ENCODE results near the gene ACER3.
"Not testable (repeated sequence)": the region's sequence is repeated elsewhere in the genome, so short reads cannot be mapped to it uniquely, and the experiment has no call there.

ACER3 gene

DNA sequence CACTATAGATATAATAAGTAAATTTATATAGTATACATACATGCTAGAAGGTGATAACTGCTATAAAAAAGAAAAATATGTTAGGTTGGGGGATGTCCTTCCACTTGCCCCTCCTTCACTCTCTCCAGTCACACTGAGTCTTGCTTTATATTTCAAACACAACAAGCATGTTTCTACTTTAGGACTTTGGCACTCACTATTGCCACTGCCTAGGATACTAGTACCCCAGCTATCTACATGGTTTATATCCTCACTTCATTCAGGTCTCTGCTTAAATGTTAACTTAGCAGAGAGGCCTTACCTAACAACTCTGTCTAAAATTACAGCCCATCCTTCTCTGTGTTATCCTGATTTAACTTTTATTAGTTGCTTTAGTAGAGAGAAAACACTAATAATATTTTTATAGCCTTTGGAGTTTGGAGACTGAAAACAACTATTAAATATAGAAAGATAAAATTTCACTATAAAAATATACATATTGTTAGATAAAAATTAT, 134.4 kb downstream of the ACER3 start:
- no peak for DNase-seq (ENCODE audit: low read depth)

DNA sequence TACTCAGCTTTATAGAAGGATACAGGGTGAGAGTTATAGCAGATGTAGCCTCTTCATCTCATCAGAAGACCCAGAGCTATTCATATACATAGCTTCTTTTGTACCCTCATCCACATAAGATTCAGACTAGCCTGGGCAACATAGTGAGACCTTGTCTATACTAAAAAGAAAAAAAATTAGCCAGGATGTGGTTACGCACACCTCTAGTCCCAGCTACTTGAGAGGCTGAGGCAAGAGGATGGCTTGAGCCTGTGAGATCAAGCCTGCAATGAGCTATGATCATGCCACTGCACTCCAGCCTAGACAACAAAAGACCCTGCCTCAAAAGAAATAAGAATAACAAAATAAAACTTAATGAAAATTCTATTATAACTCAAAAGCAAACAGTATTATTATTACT, 136.8 kb downstream of the ACER3 start:
- no peak for DNase-seq (ENCODE audit: low read depth)

GRCh38 chr11:76999597-76999996, 138.9 kb downstream of the ACER3 start:
- no peak for DNase-seq (ENCODE audit: low read depth)

DNA sequence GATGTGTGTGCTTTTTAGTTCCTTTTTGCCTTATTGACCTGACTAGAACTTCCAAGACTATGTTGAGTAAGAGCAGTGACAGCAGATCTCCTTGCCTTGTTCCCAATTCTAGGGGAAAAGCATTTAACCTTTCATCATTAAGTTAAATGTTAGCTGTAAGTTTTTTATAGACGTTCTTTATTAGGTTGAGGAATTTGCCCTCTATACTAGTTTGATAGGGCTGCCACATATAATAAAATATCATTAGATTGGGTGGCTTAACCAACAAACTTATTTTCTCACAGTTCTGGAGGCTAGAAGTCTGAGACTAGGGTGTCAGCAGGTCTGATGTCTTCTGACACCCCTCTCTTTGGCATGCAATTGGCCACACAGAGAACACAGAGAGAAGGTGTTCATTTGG, 140.9 kb downstream of the ACER3 start:
- no peak for DNase-seq (ENCODE audit: low read depth)

DNA sequence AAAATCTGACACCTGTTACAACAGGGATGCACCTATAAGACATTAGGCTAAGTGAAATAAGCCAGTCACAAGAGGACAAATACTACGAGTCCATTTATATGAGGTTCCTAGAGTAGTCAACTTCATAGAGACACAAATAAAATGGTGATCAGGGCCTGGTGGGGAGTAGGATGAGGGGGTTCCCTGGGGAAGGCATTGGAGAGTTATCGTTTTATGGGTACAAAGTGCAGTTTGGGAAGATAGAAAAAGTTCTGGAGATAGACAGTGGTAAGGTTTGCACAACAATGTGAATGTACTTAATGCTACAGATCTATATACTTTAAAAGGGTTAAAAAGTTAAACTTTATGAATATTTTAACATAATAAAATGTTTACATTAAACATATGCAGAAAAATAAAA, 142.1 kb downstream of the ACER3 start:
- DNase-seq (ENCODE audit: low read depth): no peak

DNA sequence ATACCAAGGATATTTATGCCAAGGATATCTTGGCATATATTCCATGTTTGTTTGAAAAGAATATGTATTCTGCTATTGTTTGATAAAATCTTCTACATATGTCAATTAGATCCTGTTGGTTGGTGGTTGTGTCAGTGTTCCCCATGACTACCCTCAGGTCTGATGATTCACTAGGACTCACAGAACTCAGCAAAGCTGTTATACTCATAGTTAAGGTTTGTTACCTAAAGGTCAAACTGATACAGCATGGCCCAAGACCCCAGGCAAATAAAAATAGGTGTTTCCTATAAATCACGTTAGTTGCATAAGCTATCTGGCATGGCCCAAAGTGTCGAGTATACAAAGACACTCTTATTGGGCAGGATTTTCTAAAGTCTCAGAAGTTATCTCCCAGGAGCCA, 143.2 kb downstream of the ACER3 start:
- DNase-seq (ENCODE audit: low read depth): no peak

DNA sequence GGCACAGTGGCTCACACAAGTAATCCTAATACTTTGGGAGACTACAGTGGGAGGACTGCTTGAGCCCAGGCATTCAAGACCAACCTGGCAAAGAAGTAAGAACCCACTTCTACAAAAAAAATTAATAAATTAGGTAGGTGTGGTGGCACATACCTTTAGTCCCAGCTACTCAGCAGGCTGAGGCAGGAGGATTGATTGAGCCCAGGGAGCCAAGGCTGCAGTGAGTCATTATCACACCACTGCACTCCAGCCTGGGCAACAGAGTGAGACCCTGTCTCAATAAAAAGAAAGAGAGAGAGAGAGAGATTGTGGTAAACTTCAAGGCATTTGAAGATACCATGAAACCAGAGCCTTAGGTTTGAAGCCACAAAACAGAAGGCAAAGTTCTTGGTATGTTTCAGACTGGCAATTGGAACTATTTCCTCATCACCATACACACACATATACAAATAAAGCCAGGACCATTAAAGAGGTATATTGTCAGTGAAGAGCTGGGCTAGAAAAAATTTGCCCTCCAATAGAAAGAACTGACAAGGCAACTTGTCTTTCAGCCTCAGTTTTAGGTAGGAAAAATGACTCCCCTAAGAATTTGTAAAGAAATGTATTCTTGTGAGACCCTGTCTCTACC, 148.9 kb downstream of the ACER3 start:
- DNase-seq (ENCODE audit: low read depth): no peak

DNA sequence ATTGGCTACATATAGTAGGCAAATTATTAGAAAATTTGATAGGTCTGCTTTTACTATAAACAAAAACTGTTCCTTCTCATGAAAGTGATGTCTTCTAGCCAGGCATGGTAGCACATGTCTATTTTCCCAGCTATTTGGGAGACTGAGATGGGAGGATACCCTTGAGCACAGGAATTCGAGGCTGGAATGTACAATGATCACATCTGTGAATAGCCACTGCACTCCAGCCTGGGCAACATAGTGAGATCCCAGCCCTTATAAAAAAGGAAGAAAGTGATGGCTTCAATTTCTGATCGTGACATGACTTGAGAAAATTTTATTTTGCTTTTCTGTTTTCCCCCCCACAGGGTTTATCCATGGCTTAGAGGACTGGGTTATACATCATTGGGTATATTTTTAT, 154.0 kb downstream of the ACER3 start:
- DNase-seq (ENCODE audit: low read depth): no peak

GRCh38 chr11:77018396-77018924, 157.7 kb downstream of the ACER3 start:
- DNase-seq (ENCODE audit: low read depth): not testable (repeated sequence)

DNA sequence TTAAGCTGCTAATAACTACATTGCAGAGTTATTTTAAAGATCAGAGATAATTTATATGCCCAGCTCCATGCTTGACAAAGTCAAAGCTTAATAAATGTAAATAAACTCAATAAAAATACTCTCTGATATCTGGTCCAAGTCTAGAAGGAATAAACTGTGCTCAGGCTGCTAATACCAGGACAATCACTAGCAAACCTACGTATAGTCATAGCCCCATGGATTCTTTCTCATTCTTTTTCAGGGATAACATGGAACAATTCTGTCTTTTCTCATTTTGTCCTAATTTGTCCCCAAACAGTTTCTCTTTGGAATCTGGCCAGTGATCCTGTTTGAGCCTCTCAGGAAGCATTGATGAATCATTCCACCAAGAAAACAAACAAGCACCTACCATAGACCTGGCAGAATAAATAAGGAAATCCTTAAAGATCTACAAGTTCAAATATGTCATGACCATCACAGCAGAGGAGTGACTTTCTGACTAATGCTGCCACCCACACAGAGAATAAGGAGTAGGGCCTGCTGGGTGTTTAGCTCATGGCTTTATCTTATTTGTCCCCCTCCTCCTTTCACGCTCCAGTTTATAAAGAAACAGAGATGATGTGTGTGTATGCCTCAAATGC, 159.4 kb downstream of the ACER3 start:
- DNase-seq (ENCODE audit: low read depth): no peak

DNA sequence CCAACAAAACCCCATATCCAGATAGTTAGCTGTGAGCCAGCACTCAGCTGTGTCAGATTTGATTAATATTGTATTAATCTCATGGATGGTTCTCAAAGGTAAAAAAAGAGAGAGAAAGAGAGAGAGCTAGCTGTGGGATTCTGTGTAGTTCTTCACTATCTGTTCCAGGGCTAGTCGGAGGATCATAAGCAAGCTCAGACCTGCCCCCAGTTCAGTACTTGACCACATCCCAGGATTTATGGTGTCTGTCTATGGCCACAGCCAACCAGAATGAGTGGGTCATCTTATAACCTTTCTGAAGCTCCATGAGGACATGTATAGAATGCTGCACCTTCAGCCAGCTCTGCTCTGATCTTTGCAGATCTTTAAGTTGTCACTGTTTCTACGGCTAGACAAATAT, 160.0 kb downstream of the ACER3 start:
- no peak for DNase-seq (ENCODE audit: low read depth)

- DNase-seq (ENCODE audit: low read depth): no peak
Measured at GRCh38 chr11:77024745-77025144, 164.0 kb downstream of the ACER3 start.

DNA sequence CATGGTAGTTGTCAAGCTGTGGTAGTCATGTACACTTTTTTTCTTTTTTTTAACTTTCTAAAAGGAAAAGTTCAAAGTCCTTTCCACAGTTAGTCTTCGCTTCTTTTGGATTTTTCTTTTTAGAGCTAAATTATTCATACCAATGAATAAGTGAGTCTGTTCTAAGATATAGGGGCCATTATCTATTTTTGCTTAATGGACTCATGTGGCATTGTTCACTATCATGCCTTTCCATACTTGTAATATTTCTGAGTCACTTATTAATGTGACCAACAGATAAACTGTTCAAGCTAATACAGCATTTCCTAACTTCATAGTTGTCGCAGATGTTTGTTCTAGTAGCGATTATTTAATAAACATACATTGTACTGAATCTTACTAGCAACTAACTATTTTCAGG, 165.5 kb downstream of the ACER3 start:
- DNase-seq (ENCODE audit: low read depth): no peak

DNA sequence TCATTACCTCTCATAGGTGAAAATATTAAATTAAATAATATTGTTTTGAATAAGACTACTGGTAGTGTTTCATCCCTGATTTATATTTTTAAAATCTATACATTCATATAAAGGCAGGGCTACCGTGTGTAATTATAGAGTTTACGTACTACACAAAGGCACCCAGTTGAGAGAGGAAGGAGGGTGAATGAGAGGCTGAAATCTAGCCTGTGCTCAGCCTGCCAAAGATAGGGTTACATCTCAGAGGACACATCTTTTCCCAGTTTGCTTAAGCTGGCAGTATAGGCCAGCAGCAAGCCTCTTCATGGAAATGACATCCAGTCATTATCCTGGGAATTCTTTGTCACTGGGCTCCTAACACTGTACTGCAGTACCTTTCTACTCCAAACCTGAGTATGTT, 166.0 kb downstream of the ACER3 start:
- no peak for DNase-seq (ENCODE audit: low read depth)

GRCh38 chr11:77027275-77027674, 166.6 kb downstream of the ACER3 start:
- DNase-seq (ENCODE audit: low read depth): no peak

DNA sequence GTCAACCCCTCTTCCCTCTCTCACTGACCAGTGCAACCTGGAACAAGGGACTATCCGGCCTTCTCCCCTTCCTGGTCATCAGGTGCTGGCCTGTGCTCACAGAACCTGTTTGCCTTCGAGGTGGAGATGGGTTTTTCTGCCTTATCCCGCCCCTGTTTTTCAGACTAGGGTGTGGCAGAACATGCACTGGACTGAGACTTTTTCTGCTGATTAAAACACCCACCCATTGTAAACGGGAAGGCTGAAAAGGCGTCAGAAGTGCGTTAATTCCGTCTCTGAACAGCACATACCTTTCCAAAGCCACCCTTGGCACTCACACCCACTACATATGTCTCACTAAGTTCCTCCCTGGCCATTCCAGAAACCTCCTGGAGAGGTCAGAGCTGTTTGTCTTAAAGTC, 169.1 kb downstream of the ACER3 start:
- no peak for DNase-seq (ENCODE audit: low read depth)

DNA sequence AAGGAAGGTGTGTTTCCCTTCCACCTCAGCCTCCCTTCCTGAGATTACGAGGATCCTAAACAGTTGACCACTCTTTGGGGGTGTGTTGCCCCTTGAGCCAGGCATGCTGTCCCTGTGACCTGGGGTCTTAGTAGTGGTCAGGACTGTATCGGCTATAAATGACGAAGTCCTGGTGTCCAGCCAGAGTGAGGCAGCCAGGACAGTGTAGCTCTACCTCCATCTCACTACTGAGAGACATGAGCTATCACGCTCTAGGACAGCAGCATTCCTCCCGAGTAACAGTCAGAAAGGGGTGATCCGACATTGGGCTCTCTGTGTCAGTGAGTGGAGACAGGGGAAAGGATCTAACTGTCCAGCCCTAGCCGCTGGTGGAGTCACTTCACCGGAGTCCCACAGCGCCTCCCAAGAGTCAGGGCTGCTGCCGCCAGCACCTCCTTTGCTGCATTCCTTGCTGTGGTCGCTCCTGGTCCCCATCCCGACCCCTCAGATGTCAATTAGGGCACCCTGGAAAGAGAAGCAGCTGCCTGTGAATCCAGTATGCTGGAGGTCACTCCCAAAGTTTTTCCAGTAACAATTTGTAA, 170.2 kb downstream of the ACER3 start:
- DNase-seq (ENCODE audit: low read depth): no peak

DNA sequence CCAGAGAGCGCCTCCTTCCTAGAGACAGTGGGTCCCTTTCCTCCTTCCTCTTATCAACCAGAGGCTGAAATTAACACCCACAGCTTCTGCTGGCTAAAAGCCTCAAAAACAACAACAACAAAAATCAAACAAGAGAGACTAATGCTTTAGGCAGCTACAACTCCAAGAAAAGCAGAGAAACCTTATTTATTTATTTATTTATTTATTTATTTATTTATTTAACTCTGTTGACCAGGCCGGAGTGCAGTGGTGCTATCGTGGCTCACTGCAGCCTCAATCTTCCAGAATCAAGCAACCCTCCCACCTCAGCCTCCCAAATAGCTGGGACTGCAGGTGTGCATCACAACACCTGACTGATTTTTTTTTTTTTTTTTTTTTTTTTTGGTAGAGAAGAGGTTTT, 170.9 kb downstream of the ACER3 start:
- DNase-seq (ENCODE audit: low read depth): no peak

GRCh38 chr11:77035039-77035438, 174.3 kb downstream of the ACER3 start:
- DNase-seq (ENCODE audit: low read depth): no peak

DNA sequence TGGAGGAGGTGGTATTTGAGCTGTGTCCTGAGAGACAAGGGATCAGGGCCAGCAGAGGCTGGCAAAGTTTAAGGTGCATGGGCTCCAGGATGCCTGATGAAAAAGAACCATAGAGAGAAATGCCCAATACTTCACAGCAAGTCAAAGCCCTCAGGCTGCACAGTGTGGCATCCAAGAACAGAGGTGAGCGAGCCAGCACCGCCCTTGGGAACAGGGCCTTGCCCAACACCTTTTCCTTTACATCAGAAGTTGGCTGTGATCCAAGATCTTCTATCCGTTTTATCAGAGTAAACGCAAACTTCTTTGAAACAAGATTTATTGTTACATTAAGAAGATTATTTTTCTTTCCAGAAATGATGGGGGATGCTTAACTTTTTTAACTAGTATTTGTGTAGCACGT, 174.9 kb downstream of the ACER3 start:
- DNase-seq (ENCODE audit: low read depth): no peak

DNA sequence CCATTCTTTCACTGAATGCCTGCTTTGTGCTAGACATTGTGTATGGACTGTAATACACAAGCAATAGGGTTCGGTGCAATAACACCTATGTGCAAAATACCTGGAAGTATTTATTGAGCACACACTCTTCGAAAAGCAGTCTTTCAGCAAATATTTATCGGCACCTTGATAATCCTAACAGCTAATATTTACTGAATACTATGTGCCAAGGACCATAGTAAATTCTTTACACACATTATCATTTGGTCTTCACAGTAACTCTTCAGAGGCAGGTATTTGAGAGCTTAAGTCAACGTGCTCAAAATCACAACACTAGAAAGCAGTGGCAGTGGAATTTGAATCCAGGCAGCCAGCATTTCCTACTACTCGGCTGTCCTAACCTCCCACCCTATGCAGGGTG, 175.7 kb downstream of the ACER3 start:
- DNase-seq (ENCODE audit: low read depth): no peak

GRCh38 chr11:77037057-77037456, 176.3 kb downstream of the ACER3 start:
- no peak for DNase-seq (ENCODE audit: low read depth)

DNA sequence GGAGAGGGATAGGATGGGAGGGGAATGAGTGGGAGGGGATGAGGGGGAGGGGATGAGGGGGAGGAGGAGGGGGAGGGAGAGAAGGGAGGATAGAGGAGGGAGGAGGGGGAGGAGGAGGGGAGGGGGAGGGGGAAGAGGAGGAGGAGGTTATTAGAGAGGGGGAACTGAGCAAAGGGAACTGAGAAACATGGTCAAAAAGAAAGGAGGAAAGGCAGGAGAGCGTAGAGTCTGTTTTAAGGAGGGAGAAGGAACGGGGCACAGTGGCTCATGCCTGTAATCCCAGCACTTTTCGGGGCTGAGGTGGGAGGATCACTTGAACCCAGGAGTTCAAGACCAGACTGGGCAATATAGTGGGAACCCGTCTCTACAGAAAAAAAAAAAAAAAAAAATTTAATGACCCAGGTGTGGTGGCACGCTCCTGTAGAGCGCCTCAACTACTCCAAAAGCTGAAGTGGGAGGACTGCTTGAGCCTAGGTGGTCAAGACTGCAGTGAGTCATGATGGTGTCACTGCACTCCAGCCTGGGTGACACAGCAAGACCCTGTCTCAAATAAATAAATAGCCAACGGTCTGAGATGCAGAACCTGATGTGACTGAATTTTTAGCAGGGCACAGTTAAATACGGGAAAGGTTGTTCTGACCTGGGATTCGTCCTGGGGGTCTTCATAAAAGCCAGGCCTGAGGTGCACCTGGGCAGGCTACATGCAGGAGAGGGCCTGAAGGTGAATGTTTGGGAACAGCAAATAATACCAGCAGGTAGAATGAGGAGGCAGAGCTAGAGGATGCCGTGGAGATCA, 177.5 kb downstream of the ACER3 start:
- no peak for DNase-seq (ENCODE audit: low read depth)
